ENCODE results near the gene HDAC4.

Gene HDAC4

GRCh38 chr2:239121600-239122012 is 279.2 kb downstream of the HDAC4 start:
- TF ChIP-seq GATA2 (IDR thresholded peaks at IDR 0.05; ENCODE audit: low read depth, low read length) (no peak), GATA3 (IDR thresholded peaks at IDR 0.05; ENCODE audit: low read depth, low read length) (no peak)

- no peak for TF ChIP-seq GATA2 (IDR thresholded peaks at IDR 0.05; ENCODE audit: low read depth, low read length)
- TF ChIP-seq GATA3 (IDR thresholded peaks at IDR 0.05; ENCODE audit: low read depth, low read length): no peak
Observed at GRCh38 chr2:239120664-239121063, 280.2 kb downstream of the HDAC4 start.

- TF ChIP-seq GATA3 (IDR thresholded peaks at IDR 0.05; ENCODE audit: low read depth, low read length) (no peak), GATA2 (IDR thresholded peaks at IDR 0.05; ENCODE audit: low read depth, low read length) (no peak)
Observed at GRCh38 chr2:239119346-239120126, 281.3 kb downstream of the HDAC4 start.

- TF ChIP-seq GATA3 (IDR thresholded peaks at IDR 0.05; ENCODE audit: low read depth, low read length) (no peak), GATA2 (IDR thresholded peaks at IDR 0.05; ENCODE audit: low read depth, low read length) (no peak)
Observed at GRCh38 chr2:239118675-239119211, 282.1 kb downstream of the HDAC4 start.

- no peak for TF ChIP-seq GATA3 (IDR thresholded peaks at IDR 0.05; ENCODE audit: low read depth, low read length)
- no peak for TF ChIP-seq GATA2 (IDR thresholded peaks at IDR 0.05; ENCODE audit: low read depth, low read length)
Observed at GRCh38 chr2:239118264-239118663, 282.6 kb downstream of the HDAC4 start.

GRCh38 chr2:239117831-239118230 is 283.0 kb downstream of the HDAC4 start:
- TF ChIP-seq GATA2 (IDR thresholded peaks at IDR 0.05; ENCODE audit: low read depth, low read length) (no peak), GATA3 (IDR thresholded peaks at IDR 0.05; ENCODE audit: low read depth, low read length) (no peak)

GRCh38 chr2:239116456-239117246 is 284.2 kb downstream of the HDAC4 start:
- TF ChIP-seq GATA3 (IDR thresholded peaks at IDR 0.05; ENCODE audit: low read depth, low read length) (no peak), GATA2 (IDR thresholded peaks at IDR 0.05; ENCODE audit: low read depth, low read length) (no peak)

- TF ChIP-seq GATA2 (IDR thresholded peaks at IDR 0.05; ENCODE audit: low read depth, low read length): no peak
- no peak for TF ChIP-seq GATA3 (IDR thresholded peaks at IDR 0.05; ENCODE audit: low read depth, low read length)
Observed at GRCh38 chr2:239115616-239116015, 285.2 kb downstream of the HDAC4 start.

- TF ChIP-seq GATA2 (IDR thresholded peaks at IDR 0.05; ENCODE audit: low read depth, low read length) (no peak), GATA3 (IDR thresholded peaks at IDR 0.05; ENCODE audit: low read depth, low read length) (no peak)
Observed at GRCh38 chr2:239114616-239115265, 286.1 kb downstream of the HDAC4 start.

- TF ChIP-seq GATA2 (IDR thresholded peaks at IDR 0.05; ENCODE audit: low read depth, low read length): no peak
- TF ChIP-seq GATA3 (IDR thresholded peaks at IDR 0.05; ENCODE audit: low read depth, low read length): no peak
Observed at GRCh38 chr2:239114119-239114581, 286.7 kb downstream of the HDAC4 start.

- TF ChIP-seq GATA3 (IDR thresholded peaks at IDR 0.05; ENCODE audit: low read depth, low read length) (no peak), GATA2 (IDR thresholded peaks at IDR 0.05; ENCODE audit: low read depth, low read length) (no peak)
Observed at GRCh38 chr2:239113615-239114014, 287.2 kb downstream of the HDAC4 start.

GRCh38 chr2:239113171-239113570 is 287.6 kb downstream of the HDAC4 start:
- no peak for TF ChIP-seq GATA3 (IDR thresholded peaks at IDR 0.05; ENCODE audit: low read depth, low read length)
- no peak for TF ChIP-seq GATA2 (IDR thresholded peaks at IDR 0.05; ENCODE audit: low read depth, low read length)

GRCh38 chr2:239112127-239112774 is 288.6 kb downstream of the HDAC4 start:
- TF ChIP-seq GATA3 (IDR thresholded peaks at IDR 0.05; ENCODE audit: low read depth, low read length): no peak
- TF ChIP-seq GATA2 (IDR thresholded peaks at IDR 0.05; ENCODE audit: low read depth, low read length): no peak

Measured in SH-SY5Y (cell line).